HEK293T (cell line): ENCODE results near the gene SLC17A8.

Experiments used
- ARNT ChIP-seq: fragments of 450-650 bp; IDR thresholded peaks from 2 replicates; pipeline ENCODE4 v1.6.1; 2017; ENCODE audit warnings: mild to moderate bottlenecking
- BHLHE40 ChIP-seq: fragments of 450-650 bp; IDR thresholded peaks from 2 replicates; pipeline ENCODE4 v1.6.1; 2016; ENCODE audit warnings: mild to moderate bottlenecking, moderate library complexity, borderline replicate concordance

- TF ChIP-seq BHLHE40, result no peak
- TF ChIP-seq ARNT, result no peak
Measured at GRCh38 chr12:100393200-100393599, 36.3 kb downstream of the SLC17A8 start.
